Stimulated activated CD8-positive, alpha-beta memory T cell treated with anti-CD3 and anti-CD28 coated beads, Interleukin-7, amount 100 ng/mL, for 1 hour (primary cell): ENCODE results near the gene C3orf20.
"Not testable (repeated sequence)": the region's sequence is repeated elsewhere in the genome, so short reads cannot be mapped to it uniquely, and the experiment has no call there.

Experiments
- DNase-seq, 2 donors: peaks; one replicate each; pipeline ENCODE4 v3.0.0-alpha.2; 2020; ENCODE audit warnings: low read depth in 2 of 2

The C3orf20 gene

GRCh38 chr3:14699643-14700042, 24.7 kb downstream of the C3orf20 start:
- DNase-seq = no peak

GRCh38 chr3:14700891-14701290, 25.9 kb downstream of the C3orf20 start:
- no peak for DNase-seq

DNA sequence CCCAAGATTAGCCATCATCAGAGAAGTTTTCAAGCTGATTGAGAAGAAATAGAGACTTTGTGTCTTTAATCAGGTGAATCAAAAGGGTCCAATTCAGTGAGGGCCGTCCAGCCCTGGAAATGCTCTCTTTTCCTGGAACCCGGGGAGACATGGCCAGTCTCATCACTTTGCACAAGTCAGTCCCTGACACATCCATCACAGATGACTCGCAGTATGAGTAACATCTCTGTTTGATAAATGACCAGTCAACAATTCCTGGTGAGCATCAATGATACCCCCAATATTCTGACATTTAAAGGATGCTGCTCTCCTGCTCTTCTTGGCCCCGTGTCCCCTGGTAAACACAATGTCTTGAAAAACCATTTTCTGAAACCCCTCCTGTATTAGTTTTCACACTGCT, 26.7 kb downstream of the C3orf20 start:
- no peak for DNase-seq

DNA sequence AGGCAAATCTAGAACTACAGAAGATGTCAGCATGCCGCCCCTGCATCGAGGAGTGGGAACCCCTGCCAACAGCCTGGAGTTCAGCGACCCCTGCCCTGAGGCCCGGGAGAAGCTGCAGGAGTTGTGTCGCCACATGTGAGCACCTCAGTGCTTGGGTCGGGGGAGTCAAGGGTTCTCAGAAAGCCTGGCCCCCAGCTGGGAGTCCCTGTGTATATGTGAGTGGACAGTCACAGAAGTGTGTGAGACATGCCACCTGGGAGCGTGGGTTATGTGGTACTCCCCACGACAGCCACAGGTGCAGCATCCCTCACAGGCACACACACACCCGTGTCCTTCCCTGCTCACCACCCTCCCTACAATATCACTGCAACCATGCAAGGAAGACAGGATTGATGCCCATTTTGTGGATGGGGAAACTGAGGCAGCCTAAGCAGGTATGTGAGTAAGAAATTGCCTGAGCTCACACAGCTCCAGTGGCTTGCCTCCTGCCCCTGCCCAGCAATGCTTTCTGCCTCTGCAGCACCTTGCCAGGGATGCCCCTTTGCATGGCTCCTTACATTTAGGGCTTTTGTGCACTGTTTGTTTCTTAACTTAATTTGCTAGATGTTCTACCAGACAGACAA, 28.3 kb downstream of the C3orf20 start:
- no peak for DNase-seq

GRCh38 chr3:14703791-14704190, 28.9 kb downstream of the C3orf20 start:
- no peak for DNase-seq

DNA sequence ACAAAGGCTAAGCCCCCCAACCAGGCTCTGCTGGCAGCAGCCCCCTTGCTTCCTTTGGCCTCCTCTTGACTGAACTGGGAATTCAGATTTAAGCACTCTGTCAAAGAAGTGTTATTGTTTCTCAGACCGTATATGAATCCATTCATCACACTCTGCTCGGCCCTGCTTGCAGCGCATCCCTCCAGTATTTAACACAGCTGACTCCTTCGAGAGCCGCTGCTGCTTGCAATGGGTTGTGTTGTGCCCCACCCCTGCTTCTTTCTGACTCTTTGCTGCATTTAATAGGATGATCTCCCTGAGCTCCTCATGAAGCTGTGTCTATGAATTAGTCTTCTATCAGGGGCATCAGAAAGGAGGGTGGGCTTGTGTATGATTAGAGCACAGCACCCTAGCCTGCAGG, 31.2 kb downstream of the C3orf20 start:
- no peak for DNase-seq

- DNase-seq = no peak
These were observed 41.6 kb downstream of the C3orf20 start for GRCh38 chr3:14716591-14716990.

- DNase-seq = no peak
These were observed 42.4 kb downstream of the C3orf20 start for GRCh38 chr3:14717307-14717706.

- no peak for DNase-seq
These were observed 43.6 kb downstream of the C3orf20 start for GRCh38 chr3:14718539-14718938.

DNA sequence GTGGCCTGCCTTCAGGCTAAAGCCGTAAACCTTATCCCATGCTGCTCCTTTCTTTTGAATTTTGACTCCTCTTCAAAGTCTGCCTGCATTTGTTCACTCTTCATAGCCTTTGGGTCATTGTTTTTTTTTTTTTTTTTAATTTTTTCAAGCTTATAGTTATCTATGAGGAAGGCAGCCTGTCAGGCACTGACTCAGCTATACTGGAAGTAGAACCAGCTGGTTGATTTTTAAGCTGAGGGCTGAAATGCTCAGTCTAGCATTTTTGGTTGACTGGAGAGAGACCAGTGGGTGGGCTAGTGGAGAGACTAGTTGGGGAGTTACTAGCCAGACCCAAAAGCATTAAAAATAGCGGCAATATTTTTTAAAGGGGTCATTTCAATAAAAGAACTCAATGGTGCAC, 44.1 kb downstream of the C3orf20 start:
- DNase-seq = no peak

DNA sequence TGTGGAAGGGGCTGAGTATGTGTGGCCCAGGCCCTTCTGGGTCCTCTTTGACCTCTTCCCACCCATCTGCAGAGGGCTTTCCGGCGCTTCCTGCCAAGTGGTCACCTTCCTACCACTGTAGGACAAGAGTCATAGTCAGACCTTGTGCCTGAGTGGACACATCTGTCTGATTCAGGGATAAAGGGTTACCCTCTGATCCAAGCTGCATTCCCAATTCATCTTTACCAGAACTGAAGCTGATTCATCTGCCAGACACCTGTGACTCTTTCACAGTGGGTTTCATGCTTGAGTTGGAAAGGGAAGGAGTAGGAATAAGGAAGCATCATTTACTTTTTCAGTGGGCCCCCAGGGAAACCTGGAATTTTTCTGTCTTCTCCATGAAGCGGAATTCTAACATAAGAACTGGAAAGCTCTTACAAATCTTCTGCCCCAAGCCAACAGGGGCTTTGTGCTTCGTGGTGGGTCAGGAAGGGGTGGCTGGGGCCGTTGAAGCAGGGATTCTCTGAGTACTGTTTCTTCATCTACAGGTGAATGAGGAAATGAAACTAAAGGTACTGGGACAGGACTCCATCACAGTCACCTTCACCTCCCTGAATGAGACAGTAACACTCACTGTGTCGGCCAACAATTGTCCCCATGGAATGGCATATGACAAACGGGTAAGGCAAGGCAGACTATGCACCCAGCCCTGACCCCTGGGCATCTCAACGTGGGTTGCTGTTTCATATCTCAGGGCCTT, 46.4 kb downstream of the C3orf20 start:
- DNase-seq = no peak

DNA sequence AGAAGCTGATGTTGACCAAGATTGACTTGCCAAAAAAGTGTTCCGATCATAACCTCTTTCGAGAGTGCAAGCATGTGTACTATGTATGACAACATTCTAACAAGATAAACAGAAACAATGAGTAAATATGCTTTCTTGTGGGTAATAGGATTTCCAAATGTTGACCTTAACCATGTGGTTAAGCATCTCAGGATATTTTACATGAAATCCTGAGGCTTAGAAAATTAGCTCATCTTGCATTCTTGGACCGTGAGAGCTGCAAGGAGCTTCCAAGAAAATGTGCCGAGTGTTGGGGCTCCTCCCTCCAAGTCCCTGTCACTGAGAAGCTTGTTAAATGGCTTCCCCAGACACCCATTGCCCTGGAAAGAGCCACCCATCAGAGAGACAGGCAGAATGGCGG, 50.1 kb downstream of the C3orf20 start:
- DNase-seq = no peak

- no peak for DNase-seq
These were observed 50.9 kb downstream of the C3orf20 start for GRCh38 chr3:14725564-14726440.

- DNase-seq = no peak
These were observed 51.5 kb downstream of the C3orf20 start for GRCh38 chr3:14726441-14726780.

GRCh38 chr3:14728113-14728512, 53.2 kb downstream of the C3orf20 start:
- no peak for DNase-seq

DNA sequence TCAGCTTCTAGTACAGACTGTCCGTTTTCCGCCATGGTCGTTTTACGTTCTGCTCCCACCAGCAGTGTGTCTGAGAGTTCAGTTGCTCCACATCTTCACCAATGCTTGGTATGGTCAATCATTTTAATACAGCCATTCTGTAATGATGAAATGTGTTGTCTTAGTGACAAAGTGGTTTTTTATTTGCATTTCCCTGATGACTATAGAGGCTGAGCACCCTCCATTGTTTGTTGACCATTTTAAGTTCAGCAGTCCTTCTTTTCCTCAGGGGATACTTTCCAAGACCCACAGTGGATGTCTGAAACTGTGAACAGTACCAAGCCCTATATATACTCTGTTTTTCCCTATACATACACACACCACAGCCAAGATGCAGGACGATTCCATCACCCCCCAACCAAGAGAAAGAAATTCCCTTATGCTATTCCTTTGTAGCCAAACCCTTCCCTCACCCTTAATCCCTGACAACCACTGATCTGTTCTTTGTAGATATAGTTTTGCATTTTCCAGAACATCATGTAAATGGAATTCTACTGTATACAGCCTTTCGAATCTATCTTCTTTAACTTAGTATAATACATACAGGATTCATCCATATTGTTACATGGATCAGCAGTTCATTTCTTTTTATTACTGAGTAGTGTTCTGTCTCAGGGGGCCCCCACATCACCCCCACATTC, 55.9 kb downstream of the C3orf20 start:
- DNase-seq = no peak

DNA sequence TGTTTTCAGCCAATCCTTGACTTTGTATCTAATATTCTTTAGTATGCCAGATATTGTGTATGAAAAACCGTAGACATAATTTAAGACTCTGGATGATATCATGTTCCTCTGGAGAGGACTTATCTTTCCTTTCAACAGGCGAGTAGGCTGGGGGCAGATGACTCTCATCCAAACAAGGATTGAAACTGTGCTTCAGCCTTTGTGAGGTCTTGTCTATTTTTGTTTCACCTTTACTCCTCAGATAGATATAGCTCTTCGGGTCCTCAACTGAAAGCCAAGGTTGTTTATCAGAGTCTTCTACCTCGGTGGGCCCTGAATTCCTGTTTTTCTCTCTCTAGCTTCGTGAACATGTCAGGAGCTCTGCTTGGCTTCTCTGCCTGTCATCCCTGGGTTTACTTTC, 66.0 kb downstream of the C3orf20 start:
- DNase-seq = no peak

DNA sequence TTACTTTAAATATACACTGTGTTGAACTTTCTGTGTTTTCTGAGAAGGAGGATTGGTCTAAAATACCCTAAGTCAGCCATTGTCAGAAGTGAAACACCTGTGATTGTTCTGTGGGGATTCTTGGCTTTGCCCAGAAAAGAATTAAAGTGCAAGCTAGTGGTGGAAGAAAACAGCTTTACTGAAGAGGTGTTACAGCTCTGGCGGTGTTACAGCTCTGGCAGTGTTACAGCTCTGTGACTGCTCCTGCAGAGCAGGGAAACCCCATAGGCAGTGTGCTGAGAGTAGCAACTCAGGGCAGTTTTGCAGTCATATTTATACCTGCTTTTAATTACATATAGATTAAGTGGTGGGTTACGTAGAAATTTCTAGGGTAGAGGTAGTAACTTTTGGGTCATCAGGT, 66.6 kb downstream of the C3orf20 start:
- no peak for DNase-seq

GRCh38 chr3:14744556-14744955, 69.6 kb downstream of the C3orf20 start:
- no peak for DNase-seq

DNA sequence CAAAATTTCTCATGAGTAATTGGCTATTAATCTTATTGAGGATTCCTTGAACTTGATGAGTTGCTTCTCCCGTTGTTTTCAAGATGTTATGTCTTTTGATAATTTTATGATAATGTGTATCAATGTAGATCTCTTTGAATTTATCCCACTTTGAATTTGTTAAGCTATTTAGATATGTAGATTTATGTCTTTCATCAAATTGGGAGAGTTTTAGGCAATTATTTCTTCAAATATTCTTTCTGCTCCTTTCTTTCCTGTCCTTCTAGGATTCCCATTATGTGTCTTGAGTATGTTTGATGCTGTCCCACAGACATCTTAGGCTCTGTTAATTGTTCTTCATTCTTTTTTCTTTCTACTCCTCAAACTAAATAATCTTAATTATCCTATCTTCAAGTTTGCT, 75.7 kb downstream of the C3orf20 start:
- DNase-seq = no peak

DNA sequence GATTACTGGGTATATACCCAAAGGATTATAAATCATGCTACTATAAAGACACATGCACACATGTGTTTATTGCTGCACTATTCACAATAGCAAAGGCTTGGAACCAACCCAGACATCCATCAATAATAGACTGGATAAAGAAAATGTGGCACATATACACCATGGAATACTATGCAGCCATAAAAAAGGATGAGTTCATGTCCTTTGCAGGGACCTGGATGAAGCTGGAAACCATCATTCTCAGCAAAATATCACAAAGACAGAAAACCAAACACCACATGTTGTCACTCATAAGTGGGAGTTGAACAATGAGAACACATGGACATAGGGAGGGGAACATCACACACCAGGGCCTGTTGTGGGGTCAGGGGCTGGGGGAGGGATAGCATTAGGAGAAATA, 78.0 kb downstream of the C3orf20 start:
- DNase-seq = not testable (repeated sequence)

GRCh38 chr3:14757153-14757700, 82.3 kb downstream of the C3orf20 start:
- DNase-seq = no peak
